Body of pancreas (tissue), 4 donors: ENCODE measurements around the gene TOMM6. TPM values are rescaled to one million over a fixed set of nuclear protein-coding genes. Genes with fewer than 3 reads are reported as not detected.

ENCODE experiments used
- ATAC-seq: fragments of 150-250 bp; one replicate; pipeline ENCODE4 v1.9.1; 2016
- DNase-seq, 4 donors: peaks; one replicate each; pipeline ENCODE4 v3.0.0-alpha.2; 2019
- H3K27ac ChIP-seq, 4 donors: fragments of 200-600 bp; sonication (generic); 1 replicate in 3 of 4; 2 replicates in 1 of 4; pipeline versions ENCODE4 v1.5.1 to v1.6.1; 2016 to 2019; ENCODE audit warnings: mild to moderate bottlenecking in 1 of 4, mixed read lengths in 1 of 4, moderate library complexity in 1 of 4
- H3K27me3 ChIP-seq, 2 donors: fragments of 200-600 bp; sonication (generic); one replicate each; pipeline ENCODE4 v1.6.0; 2016; ENCODE audit warnings: mild to moderate bottlenecking in 1 of 2
- H3K36me3 ChIP-seq, 2 donors: fragments of 200-600 bp; sonication (generic); replicated peaks in 1 of 2; 2 replicates each; pipeline ENCODE4 v1.5.1; 2016; ENCODE audit warnings: low read depth in 2 of 2; ENCODE audit not compliant: insufficient read depth in 1 of 2
- H3K4me1 ChIP-seq: fragments of 200-600 bp; sonication (generic); one replicate; pipeline ENCODE4 v1.6.0; 2016
- H3K4me3 ChIP-seq, 2 donors: fragments of 200-600 bp; sonication (generic); 1 replicate in 1 of 2; 2 replicates in 1 of 2; pipeline ENCODE4 v1.5.1; 2016 to 2019
- H3K9me3 ChIP-seq, 3 donors: fragments of 200-600 bp; sonication (generic); 1 replicate in 2 of 3; 2 replicates in 1 of 3; pipeline ENCODE4 v1.5.1; 2016
- CTCF ChIP-seq, 7 experiments: fragments of 450-650 bp in 4 of 7; fragments of 200-600 bp in 3 of 7; sonication (generic) in 3 of 7; IDR thresholded peaks; one replicate each; pipeline ENCODE4 v1.5.1; 2016 to 2019; ENCODE audit warnings: antibody characterized with exemption in 7 of 7
- POLR2A ChIP-seq, 3 donors: fragments of 450-650 bp; IDR thresholded peaks; one replicate each; pipeline ENCODE4 v1.6.1; 2016; ENCODE audit warnings: antibody characterized with exemption in 3 of 3, mild to moderate bottlenecking in 2 of 3
- WGBS, 2 donors: methylation state at CpG; one replicate each; pipeline ENCODE4 v1.1.5; 2017; 5-methylcytosine and 5-hydroxymethylcytosine counted together
- intact Hi-C: fragments of 100-400 bp; cut with DNase I; formaldehyde crosslinking; loops from one replicate; pipeline ENCODE4 v1.15.1; 2023
- total RNA-seq, 2 donors: library from RNA; depleted of rRNA; stranded (reverse); fragments of >200 nt; gene quantifications; one replicate each; pipeline ENCODE4 v1.1.0, GENCODE V29; 2016

TOMM6 gene
- total RNA-seq, 2 donors from 2014 or later, result 83.5 to 127 TPM

GRCh38 chr6:41798901-41799558, 11.5 kb downstream of the TOMM6 start:
- DNase-seq, result no peak
- no peak for TF ChIP-seq POLR2A (IDR thresholded peaks at IDR 0.05)
- TF ChIP-seq CTCF (IDR thresholded peaks at IDR 0.05), result no peak
- H3K4me3 ChIP-seq, result no peak overlapping the region
- H3K9me3 ChIP-seq, result no peaks in the 10 kb centered on the region
- intact Hi-C loops, result no loop called here
- ATAC-seq, result no peak
- WGBS, 2 donors, result 91 to 93% methylated on average over 7 of the region's 7 CpGs
- no peaks in the 10 kb centered on the region for H3K27me3 ChIP-seq
- no peaks in the 10 kb centered on the region for H3K4me1 ChIP-seq
- H3K27ac ChIP-seq, result no peak overlapping the region
- no peaks in the 10 kb centered on the region for H3K36me3 ChIP-seq

- H3K4me3 ChIP-seq, result no peak overlapping the region
- intact Hi-C loops, result no loop called here
- H3K9me3 ChIP-seq, result no peaks in the 10 kb centered on the region
- no peak for DNase-seq
- TF ChIP-seq POLR2A (IDR thresholded peaks at IDR 0.05), result no peak
- TF ChIP-seq CTCF (IDR thresholded peaks at IDR 0.05), result no peak
- 59 to 68% methylated on average over 2 of the region's 2 CpGs for WGBS, 2 donors
- H3K4me1 ChIP-seq, result no peaks in the 10 kb centered on the region
- no peaks in the 10 kb centered on the region for H3K27me3 ChIP-seq
- no peak for ATAC-seq
- no peak overlapping the region for H3K27ac ChIP-seq
- H3K36me3 ChIP-seq, result no peaks in the 10 kb centered on the region
Observed at GRCh38 chr6:41799559-41799911, 12.0 kb downstream of the TOMM6 start.

- ATAC-seq, result no peak
- no peak for DNase-seq
- TF ChIP-seq CTCF (IDR thresholded peaks at IDR 0.05), result peak in 1 of 7 experiments; percentile 12
- TF ChIP-seq POLR2A (IDR thresholded peaks at IDR 0.05), result no peak
- intact Hi-C loops, result no loop called here
- Histone ChIP-seq H3K4me1 (no peaks in the 10 kb centered on the region), H3K36me3 (peaks cover 0 to 2% of the 10 kb centered on the region in 2 donors), H3K9me3 (no peaks in the 10 kb centered on the region), H3K27me3 (no peaks in the 10 kb centered on the region), H3K4me3 (no peak overlapping the region), H3K27ac (no peak overlapping the region)
- 73 to 81% methylated on average over 2 of the region's 2 CpGs for WGBS, 2 donors
Observed at GRCh38 chr6:41801380-41801779, 13.9 kb downstream of the TOMM6 start.

- H3K4me3 ChIP-seq, result no peak overlapping the region
- H3K36me3 ChIP-seq, result peaks cover 0 to 2% of the 10 kb centered on the region in 2 donors
- H3K9me3 ChIP-seq, result no peaks in the 10 kb centered on the region
- H3K27ac ChIP-seq, result no peak overlapping the region
- 90 to 97% methylated on average over 59 to 68 of the region's 74 CpGs for WGBS, 2 donors
- ATAC-seq (no peak), DNase-seq (no peak)
- no peak for TF ChIP-seq CTCF (IDR thresholded peaks at IDR 0.05)
- no peak for TF ChIP-seq POLR2A (IDR thresholded peaks at IDR 0.05)
- no peaks in the 10 kb centered on the region for H3K4me1 ChIP-seq
- no peaks in the 10 kb centered on the region for H3K27me3 ChIP-seq
- intact Hi-C loops, result no loop called here
Observed at GRCh38 chr6:41805830-41806774, 18.6 kb downstream of the TOMM6 start.
